GM11168 (cell line): ENCODE results near the gene ATG10.
"Not testable (repeated sequence)": the region's sequence is repeated elsewhere in the genome, so short reads cannot be mapped to it uniquely, and the experiment has no call there.

Experiments
- in situ Hi-C: fragments of 300-500 bp; cut with MboI; formaldehyde crosslinking; loops from one replicate; pipeline ENCODE4 v1.12.0; 2022; ENCODE audit warnings: low sequenced_read_pairs; ENCODE audit not compliant: unreplicated experiment

ATG10 gene

GRCh38 chr5:82045554-82046275 is 73.9 kb downstream of the ATG10 start:
- in situ Hi-C loops = no loop called here

GRCh38 chr5:82046276-82046647 is 74.4 kb downstream of the ATG10 start:
- in situ Hi-C loops = no loop called here

GRCh38 chr5:82050955-82051354 is 79.1 kb downstream of the ATG10 start:
- in situ Hi-C loops = no loop called here

GRCh38 chr5:82054004-82054710 is 82.3 kb downstream of the ATG10 start:
- in situ Hi-C loops = no loop called here

GRCh38 chr5:82057051-82057450 is 85.2 kb downstream of the ATG10 start:
- in situ Hi-C loops = no loop called here

GRCh38 chr5:82058710-82059109 is 86.9 kb downstream of the ATG10 start:
- in situ Hi-C loops = no loop called here

DNA sequence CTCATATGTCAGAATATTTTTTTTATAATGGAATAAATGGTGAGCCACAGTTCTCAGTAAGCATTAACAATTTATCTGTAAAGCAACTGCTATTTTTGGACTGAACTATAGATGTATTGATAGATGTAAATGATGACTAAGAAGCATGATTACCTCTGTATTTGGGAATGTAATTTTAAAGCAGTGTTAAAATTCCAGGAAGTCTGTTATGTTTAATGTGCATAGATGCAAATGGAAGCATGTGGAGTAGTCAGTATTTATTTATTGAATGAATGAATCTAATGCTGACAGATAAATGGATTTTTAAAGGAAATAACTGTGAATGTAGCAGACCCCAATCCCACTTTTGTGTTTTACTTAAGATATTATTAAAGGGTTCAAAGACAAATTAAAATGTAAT is 95.0 kb downstream of the ATG10 start:
- in situ Hi-C loops = no loop called here

DNA sequence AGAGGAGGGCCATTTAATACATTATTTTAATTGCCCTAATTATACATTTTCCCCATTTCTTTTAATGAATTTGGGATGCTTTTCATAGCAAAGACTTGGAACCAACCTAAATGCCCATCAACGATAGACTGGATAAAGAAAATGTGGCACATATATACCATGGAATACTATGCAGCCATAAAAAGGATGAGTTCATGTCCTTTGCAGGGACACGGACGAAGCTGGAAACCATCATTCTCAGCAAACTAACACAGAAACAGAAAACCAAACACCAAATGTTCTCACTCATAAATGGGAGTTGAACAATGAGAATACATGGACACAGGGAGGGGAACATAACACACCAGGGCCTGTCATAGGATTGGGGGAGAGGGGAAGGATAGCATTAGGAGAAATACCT is 96.2 kb downstream of the ATG10 start:
- in situ Hi-C loops = not testable (repeated sequence)

- in situ Hi-C loops = no loop called here
Measured at GRCh38 chr5:82068723-82069122, 96.9 kb downstream of the ATG10 start.

GRCh38 chr5:82072138-82072537 is 100.3 kb downstream of the ATG10 start:
- in situ Hi-C loops = no loop called here

- in situ Hi-C loops = no loop called here
Measured at GRCh38 chr5:82073179-82073578, 101.4 kb downstream of the ATG10 start.

- in situ Hi-C loops = no loop called here
Measured at GRCh38 chr5:82074950-82075349, 103.1 kb downstream of the ATG10 start.

DNA sequence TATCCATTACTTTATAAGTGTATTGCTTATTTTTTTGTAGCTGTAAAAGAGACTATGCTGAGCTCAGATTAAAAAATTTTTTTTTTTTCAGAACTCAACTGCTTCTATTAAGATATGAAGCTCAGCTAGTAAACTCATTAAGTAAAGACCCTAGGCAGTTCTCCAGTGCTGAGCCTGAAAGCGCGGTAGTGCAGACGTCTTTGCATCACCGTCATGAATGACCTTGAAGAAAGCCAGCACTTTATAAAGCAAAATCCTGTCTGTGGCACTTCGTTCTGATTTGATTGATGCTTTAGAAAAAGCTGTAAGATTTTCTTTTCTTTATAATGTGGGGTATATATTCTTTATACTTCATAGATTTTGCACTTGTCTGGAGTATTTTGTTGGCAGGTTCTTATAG is 105.7 kb downstream of the ATG10 start:
- in situ Hi-C loops = no loop called here

DNA sequence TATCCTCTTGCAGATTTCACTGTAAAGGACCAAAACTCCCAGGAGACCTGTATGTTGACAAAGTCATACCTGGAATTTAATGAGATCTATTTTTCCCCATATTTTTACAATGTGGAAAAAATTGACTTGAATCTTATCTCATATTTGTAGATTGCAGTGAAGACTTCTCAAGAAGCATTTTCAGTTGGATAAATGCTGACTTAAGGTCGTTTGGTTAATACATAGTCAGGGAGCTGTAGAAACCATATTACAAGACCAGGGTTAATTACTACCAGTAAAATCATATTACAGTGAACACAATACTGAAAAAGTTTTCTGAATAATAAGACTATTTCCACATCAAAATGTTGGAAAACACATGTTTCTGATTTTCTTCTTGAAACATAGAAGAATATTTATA is 119.8 kb downstream of the ATG10 start:
- in situ Hi-C loops = no loop called here

DNA sequence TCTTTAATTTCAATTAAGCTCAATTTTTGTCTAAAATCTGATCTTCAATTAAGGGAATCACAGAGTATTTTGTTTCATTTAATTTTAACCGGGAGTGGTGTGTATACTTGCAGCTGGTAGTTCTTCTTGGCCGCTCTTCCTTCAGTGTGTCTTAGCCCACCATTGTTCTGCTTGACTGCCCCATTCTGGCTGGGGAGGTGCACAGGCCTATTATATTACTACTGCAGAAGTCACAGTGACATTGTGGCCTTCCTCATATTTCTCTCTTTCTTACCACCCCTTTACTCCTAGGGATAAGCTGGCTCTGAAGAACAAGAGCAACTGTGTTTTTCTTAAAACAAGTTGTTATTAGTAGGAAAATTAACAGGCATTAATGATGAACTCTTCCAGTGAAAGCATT is 123.7 kb downstream of the ATG10 start:
- in situ Hi-C loops = no loop called here

GRCh38 chr5:82096249-82096648 is 124.4 kb downstream of the ATG10 start:
- in situ Hi-C loops = no loop called here

DNA sequence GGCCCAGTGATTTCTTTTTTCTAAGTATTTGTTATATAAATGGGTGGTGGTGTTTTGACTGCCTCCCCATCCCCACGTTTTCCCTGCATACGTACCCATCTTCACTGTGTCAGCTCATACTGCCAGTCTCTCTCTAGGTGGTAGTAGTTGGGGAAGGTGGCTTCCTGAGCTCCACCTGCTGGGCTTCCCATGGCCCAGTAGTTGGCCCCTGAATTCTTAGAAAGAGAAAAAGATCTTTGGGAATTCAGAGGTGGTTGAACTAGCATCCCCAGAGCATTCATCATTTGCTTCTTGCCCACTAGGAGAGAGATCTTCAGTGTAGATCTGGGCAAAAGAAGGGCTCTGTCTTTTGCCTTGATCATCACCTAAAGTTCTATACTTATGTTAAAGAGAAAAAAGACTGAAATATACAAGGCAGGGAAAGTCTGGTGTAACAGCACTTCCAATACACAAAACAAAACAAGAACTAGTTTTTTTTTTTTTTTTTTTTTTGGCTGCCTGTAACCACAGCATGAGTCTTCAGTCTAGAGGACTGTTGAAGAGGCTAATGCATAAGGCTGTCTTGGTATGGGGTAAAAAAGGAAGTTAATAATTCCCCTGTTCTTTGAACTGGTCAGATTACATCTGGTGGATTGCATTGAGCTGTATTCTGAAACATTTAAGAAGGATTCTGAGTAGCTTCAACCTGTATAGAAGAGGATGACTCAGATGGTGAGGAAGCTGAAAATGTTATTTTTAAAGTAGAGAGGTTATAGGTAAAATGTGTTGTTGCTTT is 128.7 kb downstream of the ATG10 start:
- in situ Hi-C loops = no loop called here

GRCh38 chr5:82104872-82105271 is 133.0 kb downstream of the ATG10 start:
- in situ Hi-C loops = no loop called here

GRCh38 chr5:82105457-82105856 is 133.6 kb downstream of the ATG10 start:
- in situ Hi-C loops = no loop called here

DNA sequence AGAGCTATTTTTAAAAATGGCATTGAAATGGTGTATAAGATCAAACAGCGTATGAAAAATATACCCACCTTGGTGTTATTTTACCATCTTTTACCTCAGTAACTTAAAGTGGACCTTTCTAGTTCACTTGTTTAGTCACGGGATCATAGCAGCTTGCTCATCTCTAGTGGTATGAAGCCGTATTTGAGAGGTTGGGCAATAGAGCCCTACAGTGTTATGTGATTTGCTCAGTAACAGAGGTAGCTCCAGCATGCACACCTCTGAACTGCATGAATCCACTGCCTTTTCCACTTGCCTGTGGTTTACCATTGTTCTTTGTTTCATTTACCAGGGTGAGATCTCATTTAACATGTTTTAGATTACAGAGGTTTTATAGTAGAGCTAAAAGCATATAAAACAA is 134.4 kb downstream of the ATG10 start:
- in situ Hi-C loops = no loop called here

DNA sequence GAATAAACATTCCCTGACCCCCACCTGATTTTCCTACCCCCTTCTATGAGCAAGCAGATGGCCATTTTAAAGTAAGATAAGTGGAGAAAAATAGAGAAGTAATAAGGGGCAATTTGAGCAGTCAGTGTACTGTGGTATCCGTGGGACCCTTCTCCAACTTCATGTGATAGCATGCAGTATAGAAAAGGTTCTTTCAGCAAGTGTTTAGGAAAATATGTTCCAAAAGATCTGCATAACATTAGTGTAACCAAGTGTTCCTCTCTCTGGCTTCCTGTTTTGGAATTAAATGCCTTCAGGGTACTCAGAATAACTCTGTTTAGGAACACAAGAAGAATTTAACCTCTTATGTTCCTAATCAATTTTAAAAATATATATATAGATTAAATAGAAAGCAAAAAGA is 134.9 kb downstream of the ATG10 start:
- in situ Hi-C loops = no loop called here
